ENCODE data around the gene VEPH1. TPM values are rescaled to one million over a fixed set of nuclear protein-coding genes. Genes with fewer than 3 reads are reported as not detected.

Gene VEPH1
- total RNA-seq, 1 experiment from 2014 or later = 3.3 TPM

DNA sequence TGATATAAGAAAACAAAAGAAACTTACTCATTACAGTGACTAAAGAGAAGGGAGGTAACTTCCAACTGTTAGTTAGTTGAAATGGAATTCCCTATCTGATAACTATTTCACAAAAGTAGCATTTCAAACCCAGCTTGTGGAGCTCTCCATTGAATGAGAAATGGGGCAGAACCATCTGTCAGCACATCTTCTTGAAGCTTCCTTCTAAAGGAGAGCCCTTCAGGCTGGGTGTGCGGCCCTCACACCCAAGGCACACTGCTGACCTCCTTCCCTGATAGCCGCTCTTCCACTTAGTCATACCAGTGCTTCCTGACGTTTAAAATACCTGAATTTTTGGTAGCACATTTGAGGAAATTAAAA, 28.1 kb upstream of the VEPH1 start:
- Histone ChIP-seq H3K4me3 (ENCODE audit: insufficient read depth, low read depth, low read length) (no peak overlapping the region), H3K27me3 (ENCODE audit: control insufficient read depth, insufficient read depth, low read length) (no peaks in the 10 kb centered on the region), H3K36me3 (replicated peaks; ENCODE audit: control insufficient read depth, insufficient read depth, low read length) (no peaks in the 10 kb centered on the region)
- no peak for DNase-seq

DNA sequence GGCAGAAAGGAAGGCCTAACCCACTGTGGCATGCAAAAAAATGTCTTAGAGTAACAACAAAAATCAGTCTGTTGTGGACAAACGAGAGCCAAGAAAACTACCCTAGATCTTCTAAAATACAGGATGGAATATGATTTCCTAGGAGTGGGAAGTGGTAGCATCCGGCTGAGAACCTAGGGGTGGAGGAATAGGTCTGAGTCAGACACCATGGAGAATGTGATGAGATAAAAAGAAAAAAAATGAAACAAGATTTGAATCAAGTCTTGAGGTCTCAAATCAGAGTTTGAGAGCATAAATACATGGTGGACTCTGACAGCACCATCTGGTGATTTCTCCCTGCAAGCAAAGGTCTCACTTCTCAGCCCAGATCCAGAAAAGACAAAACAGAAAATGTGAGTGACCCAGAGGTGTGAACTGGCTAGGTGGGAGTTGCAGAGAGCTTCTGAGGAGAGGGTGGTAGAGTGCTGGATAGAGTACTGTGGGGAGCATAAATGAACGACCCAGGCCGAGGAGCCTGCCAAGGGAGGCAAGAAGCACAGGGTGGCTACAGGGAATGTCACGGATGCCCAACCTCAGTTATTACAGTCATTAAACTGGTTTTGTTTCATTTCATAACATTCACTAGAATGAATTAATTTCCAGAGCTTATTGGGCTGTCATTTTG, 27.6 kb upstream of the VEPH1 start:
- DNase-seq = no peak
- no peaks in the 10 kb centered on the region for H3K27me3 ChIP-seq (ENCODE audit: control insufficient read depth, insufficient read depth, low read length)
- no peaks in the 10 kb centered on the region for H3K36me3 ChIP-seq (replicated peaks; ENCODE audit: control insufficient read depth, insufficient read depth, low read length)
- H3K4me3 ChIP-seq (ENCODE audit: insufficient read depth, low read depth, low read length) = no peak overlapping the region

DNA sequence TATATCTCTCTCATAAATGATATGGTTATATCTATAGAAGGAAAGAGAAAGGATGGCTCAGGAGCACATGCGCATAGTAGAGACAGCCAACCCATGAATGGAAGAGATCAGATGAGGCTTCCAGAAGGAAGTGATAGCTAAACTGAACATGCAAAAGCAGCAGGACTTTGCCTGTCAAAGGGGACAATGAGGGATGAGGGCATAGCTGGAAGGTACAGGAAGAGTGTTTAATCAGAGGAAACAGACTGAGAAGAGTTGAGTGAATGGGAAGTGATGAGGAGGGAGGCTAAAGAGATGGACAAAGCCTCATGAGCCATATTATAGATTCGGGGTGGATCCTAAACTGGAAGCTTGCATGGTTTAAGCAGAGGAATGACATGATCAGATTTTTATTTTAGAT, 26.5 kb upstream of the VEPH1 start:
- Histone ChIP-seq H3K4me3 (ENCODE audit: insufficient read depth, low read depth, low read length) (no peak overlapping the region), H3K36me3 (replicated peaks; ENCODE audit: control insufficient read depth, insufficient read depth, low read length) (no peaks in the 10 kb centered on the region), H3K27me3 (ENCODE audit: control insufficient read depth, insufficient read depth, low read length) (no peaks in the 10 kb centered on the region)
- no peak for DNase-seq

DNA sequence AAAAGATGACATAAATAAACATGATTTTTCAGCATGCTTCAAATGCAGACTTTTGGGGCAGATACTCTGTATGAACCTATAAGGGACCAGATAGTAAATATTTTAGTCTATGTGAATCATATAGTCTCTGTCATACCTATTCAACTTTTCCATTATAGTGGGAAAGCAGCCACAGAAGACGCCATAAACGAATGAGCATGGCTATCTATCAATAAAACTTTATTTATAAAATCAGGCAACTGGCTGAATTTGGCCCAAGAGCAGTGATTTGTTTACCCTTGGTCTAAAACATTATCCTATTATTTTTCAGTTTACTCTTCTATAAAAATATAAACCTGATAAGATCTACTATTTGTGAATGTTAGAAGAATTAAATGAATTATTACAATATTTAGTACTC, 25.9 kb upstream of the VEPH1 start:
- no peaks in the 10 kb centered on the region for H3K36me3 ChIP-seq (replicated peaks; ENCODE audit: control insufficient read depth, insufficient read depth, low read length)
- DNase-seq = no peak

DNA sequence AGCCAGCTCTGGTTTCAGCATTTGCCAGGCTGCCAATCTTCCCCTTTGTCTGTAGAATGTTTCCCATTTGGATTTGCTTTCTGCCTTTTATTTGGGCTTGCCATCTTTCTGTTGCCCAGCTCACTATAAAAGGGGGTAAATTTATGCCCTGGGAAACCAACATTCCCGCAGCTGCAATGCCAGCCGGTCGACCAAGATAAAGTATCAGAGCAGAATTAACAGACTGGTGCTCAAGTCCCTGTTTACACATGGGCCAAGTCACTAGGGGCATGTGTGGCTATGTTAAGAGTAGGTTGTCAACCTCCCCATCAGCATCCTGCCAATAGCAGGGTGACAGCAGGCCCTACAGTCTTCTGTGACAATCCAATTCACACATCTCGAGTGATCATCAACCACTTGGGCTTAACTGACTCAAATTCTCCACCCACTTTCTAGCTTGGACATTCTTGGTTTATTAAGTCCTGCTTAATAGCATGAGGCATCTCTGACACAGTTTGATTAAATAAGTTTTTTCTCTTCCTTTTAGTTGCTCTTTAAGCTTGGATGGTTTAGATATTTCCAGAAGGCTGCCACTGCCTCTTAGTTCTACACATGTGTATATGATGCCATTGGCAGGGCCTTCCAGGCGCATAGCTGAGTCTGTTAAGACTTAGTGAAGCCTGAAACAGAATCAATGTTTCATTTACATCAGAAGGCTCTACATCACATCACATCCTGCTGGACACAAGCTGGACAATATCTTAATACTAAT, 24.1 kb upstream of the VEPH1 start:
- Histone ChIP-seq H3K36me3 (replicated peaks; ENCODE audit: control insufficient read depth, insufficient read depth, low read length) (no peaks in the 10 kb centered on the region), H3K4me3 (ENCODE audit: insufficient read depth, low read depth, low read length) (no peak overlapping the region), H3K27me3 (ENCODE audit: control insufficient read depth, insufficient read depth, low read length) (no peaks in the 10 kb centered on the region)
- DNase-seq = no peak

More for the DNA sequence above, 25.9 kb upstream of the VEPH1 start:
- no peak overlapping the region for H3K4me3 ChIP-seq (ENCODE audit: insufficient read depth, low read depth, low read length)
- H3K27me3 ChIP-seq (ENCODE audit: control insufficient read depth, insufficient read depth, low read length) = no peaks in the 10 kb centered on the region

DNA sequence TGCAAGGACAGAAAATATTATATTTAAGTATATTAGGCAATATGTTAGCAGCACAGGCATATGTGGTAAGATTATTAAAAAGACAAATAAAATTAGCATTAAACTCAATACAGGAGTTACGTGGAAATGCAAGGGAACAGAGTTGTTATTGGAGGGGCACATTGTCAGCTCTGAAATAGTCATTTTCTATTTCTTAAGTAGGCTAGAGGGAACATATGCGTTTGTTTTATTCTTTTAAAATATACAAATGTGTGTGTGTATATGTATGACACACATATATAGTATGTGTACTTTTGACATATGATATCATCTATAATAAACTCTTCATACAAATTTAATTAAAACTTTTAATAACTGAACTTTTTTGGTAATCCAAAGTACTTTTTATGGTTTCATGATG, 22.8 kb upstream of the VEPH1 start:
- DNase-seq = no peak
- H3K27me3 ChIP-seq (ENCODE audit: control insufficient read depth, insufficient read depth, low read length) = no peaks in the 10 kb centered on the region
- H3K4me3 ChIP-seq (ENCODE audit: insufficient read depth, low read depth, low read length) = no peak overlapping the region
- H3K36me3 ChIP-seq (replicated peaks; ENCODE audit: control insufficient read depth, insufficient read depth, low read length) = no peaks in the 10 kb centered on the region

DNA sequence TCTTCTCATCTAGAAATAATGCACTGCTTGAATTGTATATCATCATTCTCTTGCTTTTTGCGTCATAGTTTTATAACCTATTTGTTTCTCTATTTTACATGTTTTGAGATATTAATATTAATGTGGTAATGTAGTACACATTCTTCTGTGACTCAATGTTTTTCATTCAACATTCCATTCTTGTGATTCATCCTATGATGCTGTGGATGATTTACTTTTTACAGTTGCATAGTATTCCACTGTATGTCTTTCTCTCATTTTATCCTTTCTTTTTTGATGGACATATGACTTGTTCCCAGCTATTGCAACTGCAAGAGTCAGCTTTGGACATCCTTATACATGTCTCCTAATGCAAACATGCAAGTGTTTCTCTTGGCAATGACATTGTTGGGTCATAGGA, 20.6 kb upstream of the VEPH1 start:
- H3K4me3 ChIP-seq (ENCODE audit: insufficient read depth, low read depth, low read length) = no peak overlapping the region
- H3K36me3 ChIP-seq (replicated peaks; ENCODE audit: control insufficient read depth, insufficient read depth, low read length) = no peaks in the 10 kb centered on the region
- no peak for DNase-seq
- no peaks in the 10 kb centered on the region for H3K27me3 ChIP-seq (ENCODE audit: control insufficient read depth, insufficient read depth, low read length)

DNA sequence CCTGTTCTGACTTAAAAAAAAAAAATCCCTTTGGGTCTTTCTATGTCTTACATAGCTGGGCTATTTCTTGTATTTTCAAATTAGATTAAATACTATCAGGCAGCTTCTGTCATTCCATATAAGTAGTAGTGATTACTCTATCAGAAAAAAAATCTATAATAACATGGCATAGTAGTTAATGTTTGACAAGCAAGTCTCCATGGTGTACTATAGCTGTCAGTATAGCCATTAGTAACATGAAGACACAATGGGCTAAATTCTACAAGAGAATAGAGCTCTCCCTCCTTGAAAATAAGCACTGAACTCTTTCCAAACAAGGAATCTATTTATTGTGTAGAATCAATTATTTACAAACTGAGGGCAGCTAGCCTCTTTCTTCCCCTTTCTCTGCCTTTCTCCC, 19.4 kb upstream of the VEPH1 start:
- no peak for DNase-seq
- Histone ChIP-seq H3K27me3 (ENCODE audit: control insufficient read depth, insufficient read depth, low read length) (no peaks in the 10 kb centered on the region), H3K4me3 (ENCODE audit: insufficient read depth, low read depth, low read length) (no peak overlapping the region), H3K36me3 (replicated peaks; ENCODE audit: control insufficient read depth, insufficient read depth, low read length) (no peaks in the 10 kb centered on the region)

DNA sequence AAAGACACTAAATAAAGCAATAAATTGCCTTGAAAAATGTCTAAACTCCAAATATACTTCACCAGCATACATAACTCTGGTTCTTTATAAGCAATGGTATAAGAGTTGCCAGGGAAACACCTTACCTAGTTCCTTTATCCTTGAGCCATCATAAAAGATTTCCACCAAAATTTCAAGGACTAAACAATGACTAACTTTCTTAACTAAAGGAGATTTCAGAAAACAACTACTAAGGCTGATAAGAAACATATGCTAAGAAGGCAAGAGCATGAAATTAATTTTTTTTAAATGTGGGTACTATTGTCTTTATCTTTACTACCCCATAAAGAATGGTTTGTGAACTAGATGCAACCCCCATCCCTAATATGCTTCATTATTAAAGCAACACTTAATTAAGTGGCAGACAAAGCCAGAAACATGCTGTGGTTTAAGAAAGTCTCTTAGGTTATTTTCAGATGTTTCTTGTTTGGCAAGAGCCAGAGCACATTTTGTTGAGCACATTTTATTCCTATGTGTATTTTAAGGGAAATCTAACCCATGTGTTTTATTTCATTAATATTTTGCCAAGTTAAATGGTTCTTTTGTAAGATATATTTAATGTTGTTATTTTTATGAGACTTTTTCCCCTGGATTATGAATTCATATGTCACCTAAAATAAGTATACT, 17.4 kb upstream of the VEPH1 start:
- Histone ChIP-seq H3K36me3 (replicated peaks; ENCODE audit: control insufficient read depth, insufficient read depth, low read length) (no peaks in the 10 kb centered on the region), H3K27me3 (ENCODE audit: control insufficient read depth, insufficient read depth, low read length) (no peaks in the 10 kb centered on the region), H3K4me3 (ENCODE audit: insufficient read depth, low read depth, low read length) (no peak overlapping the region)
- DNase-seq = no peak

DNA sequence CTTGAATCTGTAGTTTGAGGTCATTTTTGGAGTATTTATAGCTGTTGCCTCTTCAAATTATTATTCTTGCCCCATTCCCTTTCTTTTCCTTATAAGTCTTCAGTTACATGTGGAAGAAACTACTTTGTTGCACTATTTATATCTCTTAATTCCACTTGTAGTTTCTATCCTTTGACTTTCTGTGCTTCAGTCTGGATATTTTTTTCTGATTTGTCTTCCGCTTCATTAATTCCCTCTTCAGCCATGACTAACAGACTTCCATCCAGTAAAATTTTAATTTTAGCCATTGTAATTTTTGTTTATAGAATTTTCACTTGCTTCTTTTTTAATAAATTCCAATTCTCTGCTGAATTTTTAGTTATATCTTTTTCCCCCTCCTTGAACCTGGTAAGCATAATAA, 15.7 kb upstream of the VEPH1 start:
- H3K36me3 ChIP-seq (replicated peaks; ENCODE audit: control insufficient read depth, insufficient read depth, low read length) = no peaks in the 10 kb centered on the region
- no peak for DNase-seq
- H3K4me3 ChIP-seq (ENCODE audit: insufficient read depth, low read depth, low read length) = no peak overlapping the region
- no peaks in the 10 kb centered on the region for H3K27me3 ChIP-seq (ENCODE audit: control insufficient read depth, insufficient read depth, low read length)

DNA sequence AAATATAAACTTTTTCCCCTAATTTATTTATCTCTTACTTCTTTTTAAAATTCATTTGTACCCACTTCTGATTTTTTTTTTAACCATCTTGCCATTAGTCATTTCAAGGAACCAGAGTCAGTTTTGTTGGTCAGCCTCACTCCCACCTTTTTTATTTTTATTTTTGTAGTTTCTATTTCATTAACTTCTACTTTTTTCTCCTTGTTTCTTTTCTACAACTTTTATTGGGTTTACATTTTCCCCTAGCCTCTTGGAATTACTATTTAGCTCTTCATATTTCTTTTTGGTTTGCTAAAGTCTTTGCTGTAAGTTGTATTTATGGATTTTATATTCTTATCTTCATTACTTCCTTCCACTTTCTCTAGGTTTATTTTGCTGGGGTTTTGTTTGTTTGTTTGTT, 13.7 kb upstream of the VEPH1 start:
- Histone ChIP-seq H3K27me3 (ENCODE audit: control insufficient read depth, insufficient read depth, low read length) (no peaks in the 10 kb centered on the region), H3K36me3 (replicated peaks; ENCODE audit: control insufficient read depth, insufficient read depth, low read length) (no peaks in the 10 kb centered on the region), H3K4me3 (ENCODE audit: insufficient read depth, low read depth, low read length) (no peak overlapping the region)
- no peak for DNase-seq

DNA sequence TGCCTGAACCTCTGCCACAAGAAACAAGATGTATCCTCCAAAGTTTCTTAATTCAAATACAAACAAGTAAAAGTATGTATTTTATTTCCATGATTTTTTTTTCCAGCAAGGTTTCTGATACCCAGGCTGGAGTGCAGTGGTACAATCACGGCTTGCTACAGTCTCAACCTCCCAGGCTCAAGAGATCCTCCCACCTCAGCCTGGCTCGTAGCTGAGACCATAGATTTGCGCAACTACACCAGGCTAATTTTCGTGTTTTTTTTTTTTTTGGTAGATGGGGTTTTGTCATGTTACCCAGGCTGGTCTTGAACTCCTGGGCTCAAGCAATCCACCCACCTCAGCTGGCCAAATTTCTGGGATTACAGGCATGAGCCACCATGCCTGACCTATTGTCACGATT, 12.2 kb upstream of the VEPH1 start:
- H3K4me3 ChIP-seq (ENCODE audit: insufficient read depth, low read depth, low read length) = no peak overlapping the region
- no peaks in the 10 kb centered on the region for H3K36me3 ChIP-seq (replicated peaks; ENCODE audit: control insufficient read depth, insufficient read depth, low read length)
- DNase-seq = no peak
- no peaks in the 10 kb centered on the region for H3K27me3 ChIP-seq (ENCODE audit: control insufficient read depth, insufficient read depth, low read length)

DNA sequence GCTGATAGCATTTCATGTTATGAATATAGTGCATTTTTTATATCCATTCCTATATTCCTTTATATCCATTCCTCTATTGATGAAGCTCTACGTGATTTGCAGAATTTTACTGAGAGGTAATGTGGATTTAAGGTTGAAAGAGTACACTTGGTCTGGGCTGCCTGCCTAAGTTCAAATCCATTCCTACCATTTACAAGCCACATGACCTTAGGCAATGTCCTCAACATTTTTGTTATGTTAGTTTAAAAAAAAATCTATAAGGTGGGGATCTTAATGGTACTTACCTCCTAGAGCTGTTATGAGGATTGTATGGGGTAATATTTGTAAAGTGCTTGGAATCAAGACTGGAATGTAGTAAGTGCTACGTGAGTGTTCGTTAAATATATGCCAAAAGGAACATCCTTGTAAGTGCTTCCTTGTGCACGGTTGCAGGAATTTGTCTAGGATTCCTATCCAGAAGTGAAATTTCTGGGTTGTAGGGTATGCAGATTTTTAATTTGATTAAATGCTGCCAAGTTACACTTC, 11.2 kb upstream of the VEPH1 start:
- DNase-seq = no peak

DNA sequence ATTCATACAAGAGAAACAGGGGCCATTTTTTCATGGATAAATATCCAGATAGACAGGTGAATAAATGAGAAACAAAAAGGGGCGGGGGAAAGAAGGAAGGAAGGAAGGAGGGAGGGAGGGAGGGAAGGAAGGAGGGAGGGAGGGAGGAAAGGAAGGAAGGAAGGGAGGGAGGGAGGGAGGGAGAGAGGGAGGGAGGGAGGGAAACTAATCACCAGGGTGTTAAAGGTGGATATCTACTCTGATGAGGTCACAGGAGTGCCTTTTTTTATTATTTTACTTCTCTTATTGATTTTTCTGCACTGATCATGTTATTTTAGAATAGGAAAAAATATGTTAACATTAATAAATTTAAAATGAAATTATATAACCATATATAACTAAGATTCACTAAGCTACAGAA, 10.4 kb upstream of the VEPH1 start:
- no peak for DNase-seq
- Histone ChIP-seq H3K36me3 (replicated peaks; ENCODE audit: control insufficient read depth, insufficient read depth, low read length) (no peaks in the 10 kb centered on the region), H3K4me3 (ENCODE audit: insufficient read depth, low read depth, low read length) (no peak overlapping the region), H3K27me3 (ENCODE audit: control insufficient read depth, insufficient read depth, low read length) (no peaks in the 10 kb centered on the region)

More for the DNA sequence above, 11.2 kb upstream of the VEPH1 start:
- Histone ChIP-seq H3K36me3 (replicated peaks; ENCODE audit: control insufficient read depth, insufficient read depth, low read length) (no peaks in the 10 kb centered on the region), H3K27me3 (ENCODE audit: control insufficient read depth, insufficient read depth, low read length) (no peaks in the 10 kb centered on the region), H3K4me3 (ENCODE audit: insufficient read depth, low read depth, low read length) (no peak overlapping the region)

DNA sequence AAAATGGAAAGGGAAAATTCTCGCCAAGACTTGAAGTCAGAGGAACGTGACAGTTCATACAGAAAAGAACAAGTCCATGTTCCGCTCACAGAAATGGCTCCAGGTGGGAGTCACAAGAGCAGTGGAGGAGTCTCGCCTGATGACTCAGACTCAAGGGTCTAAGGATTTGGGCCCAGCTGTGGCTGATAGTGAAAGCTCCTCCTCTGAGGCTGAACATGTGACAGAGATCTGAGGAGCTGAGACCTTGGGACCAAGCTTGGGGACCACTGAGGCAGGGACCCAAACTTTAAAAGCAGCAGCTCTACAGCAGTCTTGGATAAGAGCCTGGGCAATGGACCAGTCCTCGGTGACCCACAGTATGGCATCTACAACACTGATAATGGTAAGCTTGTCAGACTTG, 9.3 kb upstream of the VEPH1 start:
- DNase-seq = no peak
- Histone ChIP-seq H3K36me3 (replicated peaks; ENCODE audit: control insufficient read depth, insufficient read depth, low read length) (no peaks in the 10 kb centered on the region), H3K4me3 (ENCODE audit: insufficient read depth, low read depth, low read length) (no peak overlapping the region), H3K27me3 (ENCODE audit: control insufficient read depth, insufficient read depth, low read length) (no peaks in the 10 kb centered on the region)

Data from H7 (cell line).